Psoas muscle (tissue), 8 donors: ENCODE results near the gene FAF2. TPM values are rescaled to one million over a fixed set of nuclear protein-coding genes. Genes with fewer than 3 reads are reported as not detected.
A peak's percentile ranks its signal among the peaks of the same experiment; 100 is the strongest.

Source experiments
- ATAC-seq, 4 donors: fragments of 200-7000 bp; cut with Tn5 transposase; one replicate each; pipeline ENCODE4 v1.9.1; 2020; ENCODE audit warnings: moderate library complexity in 3 of 4, mild to moderate bottlenecking in 2 of 4
- DNase-seq, 2 donors: peaks; one replicate each; pipeline ENCODE4 v3.0.0-alpha.2; 2020
- H3K27ac ChIP-seq: fragments of 200-600 bp; one replicate; pipeline ENCODE4 v1.8.0; 2022
- H3K27me3 ChIP-seq, 3 donors: fragments of 200-600 bp in 1 of 3; one replicate each; pipeline versions ENCODE4 v1.6.1 to v1.8.0; 2013 to 2022; ENCODE audit warnings: low read length in 2 of 3, mild to moderate bottlenecking in 2 of 3, moderate library complexity in 1 of 3; ENCODE audit not compliant: insufficient read depth in 3 of 3
- H3K36me3 ChIP-seq, 2 donors: fragments of 200-600 bp in 1 of 2; one replicate each; pipeline versions ENCODE4 v1.6.1 to v1.8.0; 2013 to 2022; ENCODE audit warnings: low read depth in 1 of 2, mild to moderate bottlenecking in 1 of 2, moderate library complexity in 1 of 2; ENCODE audit not compliant: insufficient read depth in 1 of 2
- H3K4me1 ChIP-seq: fragments of 200-600 bp; one replicate; pipeline ENCODE4 v1.8.0; 2022
- H3K4me3 ChIP-seq: fragments of 200-600 bp; one replicate; pipeline ENCODE4 v1.8.0; 2022; ENCODE audit warnings: mild to moderate bottlenecking
- H3K9me3 ChIP-seq: fragments of 200-600 bp; one replicate; pipeline ENCODE4 v1.8.0; 2022
- CTCF ChIP-seq: fragments of 200-600 bp; IDR thresholded peaks from one replicate; pipeline ENCODE4 v1.8.0; 2022; ENCODE audit warnings: antibody characterized with exemption
- WGBS, 3 donors: extraction: QIAGEN DNeasy Blood & Tissue Kit; methylation state at CpG; one replicate each; pipeline versions ENCODE4 v1.1.6 to v1.1.7; 2013; 5-methylcytosine and 5-hydroxymethylcytosine counted together
- intact Hi-C, 2 donors: fragments of 100-400 bp; cut with DNase I; formaldehyde crosslinking; loops; one replicate each; pipeline versions ENCODE4 v1.11.0 to v1.14.2; 2022
- polyA plus RNA-seq, 3 donors: library from polyadenylated mRNA; stranded (reverse); fragments of 200-250 nt; gene quantifications; one replicate each; pipeline ENCODE4 v1.2.3, GENCODE V29; 2013
- total RNA-seq, 4 donors: library from RNA; stranded (reverse); fragmentation: NEBNext Ultra II Directional in 2 of 4; extraction: Animal tissue kit (Norgen Biotek cat#: 25700) in 2 of 4; gene quantifications; one replicate each; pipeline versions ENCODE4 v1.2.1 to v1.2.4, GENCODE V29; 2021 to 2023
- donor health status: healthy with polysubstance abuse.
- donor health status: DM: no; HTN: no; CAD: no; lungs with moderate emphysema.
- donor health status: Bipolar disorder and iron deficiency.
- donor health status: healthy.
- donor health status: DM: yes; HTN: yes; CAD: no.
- donor health status: DM: no; HTN: no; CAD: no.
- donor health status: DM: no; HTN: no; CAD: no.
- donor health status: DM: yes; HTN: yes; CAD: no.

Gene FAF2
- total and polyA plus RNA-seq, 7 donors, result 8.4 to 22.8 (median 14.7) TPM

GRCh38 chr5:176543428-176544182, 95.4 kb downstream of the FAF2 start:
- ATAC-seq, result peak; percentile 87 to 93 (median 90)
- Histone ChIP-seq H3K27ac (peak overlapping the region; percentile 80), H3K4me1 (peaks cover 13% of the 10 kb centered on the region)

GRCh38 chr5:176545388-176545736, 97.2 kb downstream of the FAF2 start:
- ATAC-seq, result no peak
- no peak overlapping the region for H3K4me3 ChIP-seq
- WGBS, 3 donors, result 93 to 94% (median 94%) methylated on average over 6 of the region's 6 CpGs

More at GRCh38 chr5:176543428-176544182, 95.4 kb downstream of the FAF2 start:
- WGBS, 3 donors, result 1% methylated on average over 54 to 63 of the region's 63 CpGs
- no peaks in the 10 kb centered on the region for H3K36me3 ChIP-seq
- intact Hi-C loops, result loop anchor here in 1 of 2 donors (10.0 kb wide), 1 partner anchor 129 kb away; the partner anchor contains the start of gene CLTB
- DNase-seq, result peak; percentile 79 to 87
- H3K4me3 ChIP-seq, result peak overlapping the region; percentile 76
- no peaks in the 10 kb centered on the region for H3K9me3 ChIP-seq
- H3K27me3 ChIP-seq, result no peaks in the 10 kb centered on the region
- no peak for TF ChIP-seq CTCF

GRCh38 chr5:176545737-176546509, 97.7 kb downstream of the FAF2 start:
- WGBS, 3 donors, result 74 to 78% (median 76%) methylated on average over 12 to 13 of the region's 13 CpGs
- Histone ChIP-seq H3K9me3 (no peaks in the 10 kb centered on the region), H3K27ac (no peak overlapping the region), H3K27me3 (no peaks in the 10 kb centered on the region), H3K4me1 (peaks cover 11% of the 10 kb centered on the region), H3K36me3 (no peaks in the 10 kb centered on the region), H3K4me3 (no peak overlapping the region)
- no peak for ATAC-seq
- intact Hi-C loops, result loop anchor here in 1 of 2 donors (10.0 kb wide), 1 partner anchor 131 kb away; the partner anchor contains the start of gene CLTB
- TF ChIP-seq CTCF, result no peak
- DNase-seq, result no peak

More at GRCh38 chr5:176545388-176545736, 97.2 kb downstream of the FAF2 start:
- H3K27me3 ChIP-seq, result no peaks in the 10 kb centered on the region
- intact Hi-C loops, result loop anchor here in 1 of 2 donors (10.0 kb wide), 1 partner anchor 131 kb away; the partner anchor contains the start of gene CLTB
- no peak for TF ChIP-seq CTCF
- H3K27ac ChIP-seq, result no peak overlapping the region
- H3K9me3 ChIP-seq, result no peaks in the 10 kb centered on the region
- DNase-seq, result no peak
- H3K4me1 ChIP-seq, result peaks cover 11% of the 10 kb centered on the region
- no peaks in the 10 kb centered on the region for H3K36me3 ChIP-seq

GRCh38 chr5:176547802-176548201, 99.6 kb downstream of the FAF2 start:
- Histone ChIP-seq H3K36me3 (no peaks in the 10 kb centered on the region), H3K27me3 (peaks cover 0 to 6% (median 0%) of the 10 kb centered on the region in 3 donors), H3K4me3 (no peak overlapping the region), H3K27ac (no peak overlapping the region), H3K4me1 (peaks cover 7% of the 10 kb centered on the region), H3K9me3 (no peaks in the 10 kb centered on the region)
- ATAC-seq (no peak), DNase-seq (no peak)
- no peak for TF ChIP-seq CTCF
- intact Hi-C loops, result loop anchor here in 1 of 2 donors (10.0 kb wide), 1 partner anchor 133 kb away; the partner anchor contains the start of gene CLTB
- 70 to 75% (median 72%) methylated on average over 8 of the region's 8 CpGs for WGBS, 3 donors
